Neutrophil (primary cell): ENCODE results near the gene SH3RF3.

ENCODE experiments used
- H3K27ac ChIP-seq: fragments of 200-600 bp; sonication (generic); 2 replicates; pipeline ENCODE4 v1.5.1; 2016; ENCODE audit warnings: mild to moderate bottlenecking, moderate library complexity
- H3K27me3 ChIP-seq: fragments of 200-600 bp; sonication (generic); 2 replicates; pipeline ENCODE4 v1.6.0; 2016; ENCODE audit warnings: mild to moderate bottlenecking
- H3K36me3 ChIP-seq: fragments of 200-600 bp; sonication (generic); 2 replicates; pipeline ENCODE4 v1.5.1; 2017
- H3K4me1 ChIP-seq, 2 experiments: fragments of 200-600 bp in 1 of 2; sonication (generic) in 1 of 2; 1 replicate in 1 of 2; 2 replicates in 1 of 2; pipeline versions ENCODE4 v1.5.1 to v1.6.1; 2013 to 2016; ENCODE audit warnings: low read depth in 1 of 2, low read length in 1 of 2, mild to moderate bottlenecking in 1 of 2, moderate library complexity in 1 of 2; ENCODE audit not compliant: control insufficient read depth in 1 of 2, insufficient read depth in 1 of 2
- H3K4me3 ChIP-seq, 2 experiments: fragments of 200-600 bp in 1 of 2; sonication (generic) in 1 of 2; 1 replicate in 1 of 2; 2 replicates in 1 of 2; pipeline ENCODE4 v1.5.1; 2013 to 2016; ENCODE audit warnings: low read depth in 1 of 2, low read length in 1 of 2, mild to moderate bottlenecking in 1 of 2, moderate library complexity in 1 of 2
- H3K9me3 ChIP-seq: fragments of 200-600 bp; sonication (generic); 2 replicates; pipeline ENCODE4 v1.5.1; 2016
- TF ChIP-seq, protein P1 (sequence below): fragments of 200-600 bp; sonication (generic); IDR thresholded peaks from 2 replicates; pipeline ENCODE4 v1.5.1; 2016; ENCODE audit warnings: antibody characterized with exemption

Gene SH3RF3

GRCh38 chr2:109294523-109294922, 165.5 kb downstream of the SH3RF3 start:
- H3K27ac ChIP-seq, result peak overlapping the region; percentile 80

GRCh38 chr2:109295070-109295780, 166.2 kb downstream of the SH3RF3 start:
- Histone ChIP-seq H3K36me3 (no peaks in the 10 kb centered on the region), H3K4me3 (peak overlapping the region; percentile 10 to 24), H3K9me3 (no peaks in the 10 kb centered on the region), H3K27me3 (no peaks in the 10 kb centered on the region), H3K4me1 (peaks cover 25 to 34% of the 10 kb centered on the region in 2 experiments), H3K27ac (peak overlapping the region; percentile 80)
- TF ChIP-seq, protein P1, sequence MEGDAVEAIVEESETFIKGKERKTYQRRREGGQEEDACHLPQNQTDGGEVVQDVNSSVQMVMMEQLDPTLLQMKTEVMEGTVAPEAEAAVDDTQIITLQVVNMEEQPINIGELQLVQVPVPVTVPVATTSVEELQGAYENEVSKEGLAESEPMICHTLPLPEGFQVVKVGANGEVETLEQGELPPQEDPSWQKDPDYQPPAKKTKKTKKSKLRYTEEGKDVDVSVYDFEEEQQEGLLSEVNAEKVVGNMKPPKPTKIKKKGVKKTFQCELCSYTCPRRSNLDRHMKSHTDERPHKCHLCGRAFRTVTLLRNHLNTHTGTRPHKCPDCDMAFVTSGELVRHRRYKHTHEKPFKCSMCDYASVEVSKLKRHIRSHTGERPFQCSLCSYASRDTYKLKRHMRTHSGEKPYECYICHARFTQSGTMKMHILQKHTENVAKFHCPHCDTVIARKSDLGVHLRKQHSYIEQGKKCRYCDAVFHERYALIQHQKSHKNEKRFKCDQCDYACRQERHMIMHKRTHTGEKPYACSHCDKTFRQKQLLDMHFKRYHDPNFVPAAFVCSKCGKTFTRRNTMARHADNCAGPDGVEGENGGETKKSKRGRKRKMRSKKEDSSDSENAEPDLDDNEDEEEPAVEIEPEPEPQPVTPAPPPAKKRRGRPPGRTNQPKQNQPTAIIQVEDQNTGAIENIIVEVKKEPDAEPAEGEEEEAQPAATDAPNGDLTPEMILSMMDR, result no peak

More at GRCh38 chr2:109294523-109294922, 165.5 kb downstream of the SH3RF3 start:
- H3K36me3 ChIP-seq, result no peaks in the 10 kb centered on the region
- peaks cover 25 to 34% of the 10 kb centered on the region in 2 experiments for H3K4me1 ChIP-seq
- H3K4me3 ChIP-seq, result peak overlapping the region; percentile 10 to 24
- TF ChIP-seq, protein P1, result no peak
- no peaks in the 10 kb centered on the region for H3K27me3 ChIP-seq
- H3K9me3 ChIP-seq, result no peaks in the 10 kb centered on the region

- peak overlapping the region in 1 of 2 experiments; percentile 24 for H3K4me3 ChIP-seq
- TF ChIP-seq, protein P1, result no peak
- H3K27me3 ChIP-seq, result no peaks in the 10 kb centered on the region
- no peaks in the 10 kb centered on the region for H3K36me3 ChIP-seq
- peaks cover 25 to 34% of the 10 kb centered on the region in 2 experiments for H3K4me1 ChIP-seq
- no peaks in the 10 kb centered on the region for H3K9me3 ChIP-seq
- peak overlapping the region; percentile 80 for H3K27ac ChIP-seq
These were observed 166.7 kb downstream of the SH3RF3 start for GRCh38 chr2:109295781-109296117.

DNA sequence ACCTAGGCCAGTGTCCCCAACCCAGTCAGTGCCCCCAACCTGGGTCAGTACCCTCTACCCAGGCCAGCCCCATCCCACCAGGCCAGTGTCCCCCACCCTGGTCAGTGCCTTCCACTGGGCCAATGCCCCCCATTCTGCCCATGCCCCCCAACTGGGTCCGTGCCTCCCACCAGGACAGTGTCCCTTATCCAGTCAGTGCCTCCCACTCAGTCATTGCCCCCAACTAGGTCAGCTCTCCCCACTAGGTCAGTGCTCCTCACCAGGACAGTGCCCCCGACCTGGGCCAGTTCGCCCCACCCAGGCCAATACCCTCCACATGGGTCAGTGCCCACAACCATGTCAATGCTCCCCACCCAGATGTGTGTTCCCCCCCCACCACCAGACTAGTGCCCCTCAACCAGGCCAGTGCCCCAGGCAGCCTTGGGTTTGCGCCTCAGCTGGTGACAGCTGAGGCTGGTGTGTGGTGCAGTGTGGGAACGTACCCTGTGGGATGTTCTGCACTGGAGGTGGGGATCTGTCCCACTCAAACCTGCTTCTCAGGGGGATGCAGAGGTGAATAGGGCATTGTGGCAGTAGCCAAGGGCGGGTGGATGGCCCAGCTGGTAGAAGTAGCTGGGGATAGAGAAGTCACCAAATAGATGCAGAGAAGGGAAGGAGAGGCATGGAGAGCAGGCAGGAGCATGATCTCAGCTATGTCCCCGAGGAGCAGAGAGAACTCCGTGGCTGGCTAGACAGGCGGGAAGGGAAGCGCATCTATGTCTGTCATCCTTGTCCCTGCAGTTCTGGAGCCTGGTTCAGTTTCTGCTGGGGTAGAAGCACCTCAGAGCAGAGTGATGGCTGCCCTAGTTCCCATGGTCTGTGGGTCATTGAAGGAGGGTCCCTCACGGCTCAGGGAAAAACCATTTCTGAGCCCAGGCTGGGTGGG, 168.8 kb downstream of the SH3RF3 start:
- Histone ChIP-seq H3K27ac (no peak overlapping the region), H3K4me3 (no peak overlapping the region), H3K4me1 (peaks cover 25 to 34% of the 10 kb centered on the region in 2 experiments), H3K9me3 (no peaks in the 10 kb centered on the region), H3K36me3 (no peaks in the 10 kb centered on the region), H3K27me3 (no peaks in the 10 kb centered on the region)
- TF ChIP-seq, protein P1, result no peak

GRCh38 chr2:109298851-109299250, 169.8 kb downstream of the SH3RF3 start:
- H3K27ac ChIP-seq, result no peak overlapping the region
- peaks cover 27 to 34% of the 10 kb centered on the region in 2 experiments for H3K4me1 ChIP-seq
- no peaks in the 10 kb centered on the region for H3K9me3 ChIP-seq
- no peaks in the 10 kb centered on the region for H3K27me3 ChIP-seq
- TF ChIP-seq, protein P1, result no peak
- no peak overlapping the region for H3K4me3 ChIP-seq
- no peaks in the 10 kb centered on the region for H3K36me3 ChIP-seq
